GM12865 (cell line): ENCODE data around the gene PRDM16.

Experiments
- DNase-seq: peaks from one replicate; pipeline ENCODE4 v3.0.0; 2010; ENCODE audit warnings: low read depth
- H3K4me3 ChIP-seq: 2 replicates; pipeline ENCODE4 v1.5.1; 2011; ENCODE audit warnings: mild to moderate bottlenecking, low read depth, low read length, control low read depth
- CTCF ChIP-seq: IDR thresholded peaks from 2 replicates; pipeline ENCODE4 v1.5.1; 2011; ENCODE audit warnings: low read length, control low read depth, low read depth, inconsistent platforms; ENCODE audit not compliant: insufficient read depth; ENCODE audit errors: missing control alignments

PRDM16 gene

GRCh38 chr1:3440711-3441409, 371.9 kb downstream of the PRDM16 start:
- H3K4me3 ChIP-seq = no peak overlapping the region
- no peak for TF ChIP-seq CTCF
- no peak for DNase-seq

- no peak for TF ChIP-seq CTCF
- DNase-seq = no peak
- no peak overlapping the region for H3K4me3 ChIP-seq
Observed at GRCh38 chr1:3441410-3441847, 372.4 kb downstream of the PRDM16 start.

GRCh38 chr1:3441880-3442279, 372.9 kb downstream of the PRDM16 start:
- no peak for DNase-seq
- H3K4me3 ChIP-seq = no peak overlapping the region
- TF ChIP-seq CTCF = no peak

- no peak for TF ChIP-seq CTCF
Observed at GRCh38 chr1:3442331-3442730, 373.3 kb downstream of the PRDM16 start.

GRCh38 chr1:3442901-3443300, 373.9 kb downstream of the PRDM16 start:
- no peak overlapping the region for H3K4me3 ChIP-seq
- no peak for DNase-seq
- no peak for TF ChIP-seq CTCF

More at GRCh38 chr1:3442331-3442730, 373.3 kb downstream of the PRDM16 start:
- H3K4me3 ChIP-seq = no peak overlapping the region
- DNase-seq = no peak

GRCh38 chr1:3443807-3444206, 374.8 kb downstream of the PRDM16 start:
- no peak overlapping the region for H3K4me3 ChIP-seq
- DNase-seq = no peak
- no peak for TF ChIP-seq CTCF

GRCh38 chr1:3444298-3444697, 375.3 kb downstream of the PRDM16 start:
- TF ChIP-seq CTCF = no peak

More at GRCh38 chr1:3444298-3444697, 375.3 kb downstream of the PRDM16 start:
- no peak for DNase-seq
- H3K4me3 ChIP-seq = no peak overlapping the region
